ENCODE data around the gene DNAJC7.
"Not testable (repeated sequence)": the region's sequence is repeated elsewhere in the genome, so short reads cannot be mapped to it uniquely, and the experiment has no call there.

Gene DNAJC7

DNA sequence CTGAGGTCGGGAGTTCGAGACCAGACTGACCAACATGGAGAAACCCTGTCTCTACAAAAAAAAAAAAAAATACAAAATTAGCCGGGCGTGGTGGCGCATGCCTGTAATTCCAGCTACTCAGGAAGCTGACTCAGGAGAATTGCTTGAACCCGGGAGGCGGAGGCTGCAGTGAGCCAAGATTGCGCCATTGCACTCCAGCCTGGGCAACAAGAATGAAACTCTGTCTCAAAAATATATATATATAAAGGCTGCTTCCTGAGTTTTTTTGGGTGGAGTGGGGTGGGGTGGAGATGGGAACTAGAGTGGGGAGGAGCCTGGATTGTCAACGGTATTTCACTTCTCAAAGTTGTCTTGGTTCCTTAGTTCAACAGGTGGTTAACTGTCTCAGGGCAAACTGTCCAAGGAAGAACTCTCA lies 7.0 kb downstream of the DNAJC7 start:
- DNase-seq: not testable (repeated sequence)

DNA sequence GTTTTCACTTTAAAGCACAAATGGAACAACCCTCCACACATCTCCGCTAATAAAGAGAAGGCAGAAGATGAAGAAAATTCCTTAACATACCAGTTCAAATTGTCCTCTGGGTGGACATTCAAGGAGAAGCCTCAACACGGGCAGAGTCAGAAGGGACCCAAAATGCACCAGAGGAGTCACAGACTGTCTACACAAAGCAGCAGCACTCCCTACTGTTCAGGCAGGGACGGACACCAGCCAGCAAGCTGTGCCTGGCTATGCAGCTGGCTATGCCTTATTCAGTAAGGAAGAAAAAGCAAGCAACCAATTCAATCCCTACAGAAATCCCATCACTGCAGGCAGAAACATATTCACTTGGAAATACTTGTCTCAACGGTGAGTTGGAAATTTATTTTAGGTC lies 8.1 kb downstream of the DNAJC7 start:
- no peak for DNase-seq

DNA sequence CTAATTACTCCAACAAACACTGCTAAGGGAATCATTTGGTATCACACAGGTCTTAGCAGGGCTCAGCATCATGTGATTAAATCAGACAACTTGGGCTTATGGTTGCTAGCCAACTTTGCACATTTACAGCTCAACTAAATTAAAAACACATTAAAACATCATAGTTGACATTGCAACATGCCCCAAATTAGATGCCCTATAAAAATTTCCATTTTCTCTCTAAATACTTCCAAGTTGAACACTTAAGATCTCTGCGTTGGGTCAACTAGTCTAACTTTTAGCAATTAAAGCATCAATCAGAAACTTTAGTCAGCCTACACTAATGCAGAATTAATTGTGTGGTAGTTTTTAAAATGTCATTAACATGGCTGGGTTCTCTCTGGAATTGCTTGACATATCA lies 12.1 kb downstream of the DNAJC7 start:
- no peak for DNase-seq

DNA sequence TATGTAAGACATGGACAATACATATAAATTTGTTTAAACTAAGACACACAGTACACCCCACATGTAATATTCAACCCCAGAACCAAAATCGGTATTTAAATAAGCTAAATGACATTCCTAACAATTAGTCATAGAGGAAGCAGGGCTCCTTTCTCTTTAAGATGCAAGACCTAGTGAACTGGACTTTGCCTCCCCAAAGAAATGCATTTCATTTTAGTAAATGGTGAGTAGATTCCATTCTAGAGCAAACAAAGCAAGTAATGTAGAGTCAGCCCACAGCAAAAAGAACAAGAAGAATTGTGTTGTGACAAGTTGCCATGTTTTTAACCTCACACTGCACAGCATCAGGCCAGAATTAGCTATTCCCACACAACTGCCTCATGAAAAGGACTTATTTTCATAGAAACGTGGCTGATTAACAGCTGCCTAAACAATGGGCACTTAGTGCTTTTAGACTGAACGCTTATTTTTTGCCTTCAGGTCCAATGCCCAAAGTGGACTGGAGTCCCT lies 14.4 kb downstream of the DNAJC7 start:
- DNase-seq: no peak

DNA sequence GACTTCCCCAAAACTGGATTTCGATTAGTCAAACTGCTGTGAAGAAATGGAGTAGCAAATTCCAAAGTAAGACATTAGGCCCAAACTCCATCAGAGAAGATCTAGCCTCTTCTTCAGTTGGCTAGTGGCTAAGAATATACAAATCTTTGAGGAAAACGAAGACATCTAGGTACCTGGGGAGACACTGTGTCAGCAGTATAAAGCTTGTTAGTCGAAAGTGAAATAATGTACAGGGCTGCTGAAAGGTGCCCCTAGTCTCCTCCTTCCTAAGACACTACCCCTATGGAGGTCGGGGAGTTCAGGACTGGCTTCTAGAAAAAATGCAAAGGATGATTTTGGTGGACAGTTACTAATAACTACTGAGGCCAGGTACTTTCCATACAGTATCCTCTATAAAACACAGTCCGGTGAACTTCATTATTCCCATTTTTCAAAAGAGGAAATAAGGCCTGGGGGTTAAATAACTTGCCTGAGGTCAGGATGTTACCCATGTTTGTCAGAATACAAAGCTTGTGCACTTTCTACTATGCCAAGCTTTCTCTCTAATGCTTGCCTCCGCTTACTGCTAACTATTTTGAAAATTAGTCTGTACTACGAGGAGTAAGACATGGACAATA lies 15.0 kb downstream of the DNAJC7 start:
- DNase-seq: no peak

DNA sequence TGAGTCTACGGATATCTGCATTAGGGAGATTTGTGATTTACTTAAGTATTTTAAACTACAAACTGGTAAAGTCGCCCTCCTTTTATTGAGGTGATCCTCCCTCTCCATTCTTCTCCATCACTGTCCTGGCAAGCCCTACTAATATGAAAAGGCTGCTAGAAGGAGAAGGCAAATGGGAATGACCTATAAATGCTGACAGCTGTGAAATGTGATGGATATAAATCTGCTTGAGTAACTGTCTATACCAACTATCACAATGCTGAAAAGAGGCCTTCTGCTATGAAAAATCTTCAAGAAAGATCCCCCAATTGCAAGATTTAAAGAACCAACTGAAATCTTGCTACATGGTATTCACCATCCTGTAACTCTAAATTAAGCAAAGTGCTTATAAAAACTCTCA lies 15.5 kb downstream of the DNAJC7 start:
- DNase-seq: no peak

DNA sequence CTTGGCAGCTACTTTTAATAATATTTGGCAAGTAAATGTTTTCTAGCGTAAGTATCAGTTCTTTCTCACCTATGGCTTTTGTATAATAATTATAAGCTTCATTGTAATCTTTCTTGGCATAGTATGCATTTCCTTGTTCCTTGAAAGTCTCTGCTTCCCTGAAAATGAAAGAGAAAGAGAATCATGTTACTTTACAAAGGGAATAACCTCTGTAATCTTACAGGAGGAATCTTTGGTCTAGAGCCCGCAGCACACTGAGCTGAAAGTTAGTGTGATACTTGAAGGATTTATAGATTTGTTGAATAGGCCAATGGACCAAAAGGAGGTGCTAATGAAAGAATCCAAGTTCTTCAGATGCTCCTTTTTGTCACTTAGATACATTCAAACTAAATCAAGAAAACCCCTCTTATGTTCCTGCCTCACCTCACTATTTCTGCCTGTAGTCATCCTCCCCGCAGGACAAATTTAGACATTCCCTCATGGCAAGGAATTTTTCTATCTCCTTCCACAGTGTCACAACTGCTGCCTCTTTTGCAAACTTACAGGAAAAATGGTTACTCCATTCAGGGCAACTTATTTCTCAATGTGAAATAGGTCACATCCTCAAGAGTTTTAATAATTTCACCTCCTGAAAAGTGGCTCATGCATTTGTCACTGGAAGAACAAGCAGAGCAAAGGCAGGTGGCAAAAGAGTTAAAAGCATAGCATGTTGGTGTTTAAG lies 16.7 kb downstream of the DNAJC7 start:
- no peak for DNase-seq

DNA sequence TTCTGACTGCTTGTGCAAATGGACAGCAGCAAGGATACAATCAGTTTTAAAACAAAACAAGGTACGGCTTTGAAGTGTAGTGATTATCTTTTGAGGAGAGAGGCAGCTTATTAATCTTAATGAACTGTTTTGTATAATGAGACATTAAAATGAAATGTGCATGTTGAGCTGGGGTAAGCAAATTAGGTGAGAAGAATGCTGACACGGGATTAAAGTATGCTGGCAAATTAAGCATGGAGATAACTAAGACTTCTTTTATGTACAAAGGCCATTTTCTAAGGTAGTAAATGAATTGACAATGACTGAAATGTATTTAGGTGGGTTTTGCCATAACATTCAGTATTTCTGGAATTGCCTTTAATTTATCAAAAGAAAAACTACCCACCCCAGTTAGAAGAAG lies 18.7 kb downstream of the DNAJC7 start:
- no peak for DNase-seq

DNA sequence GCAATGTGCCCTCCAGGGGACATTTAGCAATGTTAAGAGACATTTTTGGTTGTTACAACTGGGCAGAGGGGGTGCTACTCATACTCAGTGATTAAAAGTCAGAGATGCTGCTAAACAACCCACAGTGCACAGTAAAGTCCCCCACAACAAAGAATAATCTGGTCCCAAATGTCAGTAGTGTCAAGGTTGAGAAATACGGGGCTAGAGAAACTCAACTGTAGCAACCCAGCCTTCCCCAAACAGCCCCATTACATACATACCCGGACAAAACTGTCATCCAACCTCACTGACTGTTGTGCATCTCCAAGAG lies 20.4 kb downstream of the DNAJC7 start:
- DNase-seq: no peak

DNA sequence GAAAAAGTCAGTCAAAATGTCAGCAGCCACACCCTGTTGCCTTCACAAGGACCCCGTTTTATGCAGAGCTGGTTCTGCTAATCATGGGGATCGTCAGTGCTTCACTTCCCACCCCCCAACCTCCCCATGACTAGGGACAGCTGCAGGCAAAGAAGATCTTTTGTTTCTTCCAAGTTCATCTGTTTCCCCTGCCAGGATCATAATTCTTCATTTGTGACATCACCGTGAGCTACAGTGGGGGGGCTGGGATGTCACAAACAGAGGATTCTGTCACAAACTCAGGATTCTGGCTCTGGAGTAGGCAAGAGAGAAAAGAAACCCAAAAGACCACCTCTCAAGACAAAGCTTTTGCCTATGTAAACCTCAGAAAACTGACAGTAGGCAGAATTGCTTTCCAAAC lies 24.7 kb downstream of the DNAJC7 start:
- no peak for DNase-seq

DNA sequence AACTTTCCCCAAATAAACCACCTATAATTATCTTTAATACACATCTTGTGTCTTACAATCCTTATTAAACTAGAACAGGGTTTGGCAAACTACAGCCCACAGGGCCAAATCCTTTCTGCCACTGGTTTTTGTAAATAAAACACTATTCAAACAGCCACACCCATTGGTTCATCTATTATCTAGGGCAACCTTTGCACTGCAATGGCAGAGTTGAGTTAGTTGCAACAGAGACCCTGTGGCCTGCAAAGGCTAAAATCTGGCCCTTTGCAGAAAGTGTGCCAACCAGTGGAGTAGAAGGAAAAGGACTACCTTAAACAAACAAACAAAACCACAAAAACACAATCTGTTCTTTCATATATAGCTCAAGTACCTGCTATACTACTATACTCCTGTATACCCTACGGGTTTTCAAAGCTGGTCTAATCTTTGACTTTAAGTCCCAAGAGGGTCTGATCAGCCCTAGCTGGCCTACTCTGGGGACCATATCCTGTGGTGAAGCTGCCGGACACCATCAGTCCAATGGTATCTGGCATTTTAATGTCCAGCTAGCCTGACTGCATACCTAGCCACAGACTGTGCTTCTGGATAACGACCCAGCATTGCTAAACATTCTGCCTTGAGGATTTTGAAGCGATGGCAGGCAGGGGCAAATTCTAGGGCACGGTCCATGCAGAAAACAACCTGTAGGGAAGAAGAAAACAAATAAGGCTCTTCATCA lies 27.4 kb downstream of the DNAJC7 start:
- DNase-seq: no peak

DNA sequence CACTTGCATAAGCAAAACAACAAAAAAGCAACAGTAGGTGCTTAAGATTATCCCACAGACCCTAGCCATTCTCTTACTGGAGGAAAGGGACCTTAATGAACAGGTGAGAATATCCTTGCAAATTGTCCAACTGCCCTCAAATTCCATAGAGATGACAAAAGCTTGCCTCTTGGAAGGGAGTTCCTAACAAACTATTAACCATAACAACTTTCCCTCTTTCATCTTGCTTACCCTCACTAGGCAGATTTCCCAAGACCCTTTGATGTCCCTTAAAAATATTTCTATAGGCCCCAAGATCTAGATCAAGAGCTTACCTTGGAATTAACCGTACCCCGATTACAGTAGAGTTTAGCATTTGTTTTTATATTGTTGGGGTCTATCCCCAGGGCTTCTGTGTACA lies 28.8 kb downstream of the DNAJC7 start:
- DNase-seq: no peak

DNA sequence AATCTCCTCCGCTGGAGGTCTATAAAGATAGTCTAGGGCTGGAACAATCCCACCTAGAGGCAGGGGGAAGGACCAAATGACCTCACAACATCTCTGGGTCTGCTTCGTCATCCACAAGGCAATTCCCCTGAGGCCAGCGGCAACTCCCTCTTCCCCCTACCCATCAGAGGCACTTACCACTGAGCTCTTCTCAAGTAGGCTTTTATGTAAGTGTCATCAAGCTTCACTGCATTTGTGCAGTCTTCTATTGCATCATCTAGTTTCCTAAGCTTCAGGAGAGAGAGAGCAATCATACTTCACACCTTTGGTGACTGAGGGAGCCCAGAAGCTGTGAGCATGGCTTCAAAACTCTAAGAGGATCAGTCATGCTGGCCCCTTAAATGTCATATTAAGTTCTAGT lies 29.6 kb downstream of the DNAJC7 start:
- no peak for DNase-seq

DNA sequence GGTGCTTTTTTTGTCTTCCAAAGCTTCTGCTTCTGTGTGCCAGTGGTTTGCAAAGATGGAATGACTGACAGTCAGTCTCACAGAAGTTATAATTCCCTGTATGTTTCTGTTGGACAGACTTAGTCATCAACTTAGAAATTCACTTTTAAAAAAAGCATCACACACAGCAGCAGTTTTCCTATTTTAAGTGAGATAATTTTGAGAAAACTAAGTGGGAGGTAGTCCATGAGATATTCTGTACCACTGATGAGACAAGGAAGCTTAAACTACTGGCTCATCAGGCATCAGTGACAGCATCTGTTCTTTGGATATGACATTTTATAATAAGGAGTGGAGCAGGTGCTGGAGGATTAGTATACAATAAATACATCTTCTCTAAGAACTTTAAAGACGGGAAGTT lies 30.6 kb downstream of the DNAJC7 start:
- DNase-seq: no peak

DNA sequence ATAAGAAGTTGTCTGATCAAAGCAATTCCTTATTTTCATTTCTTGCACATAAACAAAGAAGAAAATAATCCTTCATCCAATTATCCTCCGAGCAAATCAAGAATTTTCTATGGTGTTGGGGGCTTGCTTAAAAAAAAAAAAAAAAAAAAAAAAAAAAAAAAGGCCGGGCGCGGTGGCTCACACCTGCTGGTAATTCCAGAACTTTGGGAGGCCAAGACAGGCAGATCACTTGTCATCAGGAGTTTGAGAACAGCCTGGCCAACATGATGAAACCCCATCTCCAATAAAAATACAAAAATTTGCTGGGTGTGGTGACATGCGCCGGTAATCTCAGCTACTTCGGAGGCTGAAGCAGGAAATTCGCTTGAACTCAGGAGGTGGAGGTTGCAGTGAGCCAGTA lies 31.3 kb downstream of the DNAJC7 start:
- no peak for DNase-seq

DNA sequence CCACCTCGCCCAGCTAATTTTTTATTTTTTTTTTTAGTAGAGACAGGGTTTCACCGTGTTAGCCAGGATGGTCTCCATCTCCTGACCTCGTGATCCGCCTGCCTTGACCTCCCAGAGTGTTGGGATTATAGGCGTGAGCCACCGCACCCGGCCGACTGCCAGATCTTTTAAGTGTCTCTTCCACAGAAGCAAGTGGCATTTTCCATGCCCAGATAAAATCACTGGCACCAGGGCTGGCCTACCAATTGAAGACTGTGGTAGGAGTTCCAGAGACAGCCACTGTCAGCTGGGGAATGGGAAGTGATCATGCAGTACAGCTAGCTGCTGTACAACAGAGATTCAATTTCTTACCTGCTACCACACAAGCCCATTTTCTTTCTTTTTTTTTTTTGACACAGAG lies 32.8 kb downstream of the DNAJC7 start:
- no peak for DNase-seq

DNA sequence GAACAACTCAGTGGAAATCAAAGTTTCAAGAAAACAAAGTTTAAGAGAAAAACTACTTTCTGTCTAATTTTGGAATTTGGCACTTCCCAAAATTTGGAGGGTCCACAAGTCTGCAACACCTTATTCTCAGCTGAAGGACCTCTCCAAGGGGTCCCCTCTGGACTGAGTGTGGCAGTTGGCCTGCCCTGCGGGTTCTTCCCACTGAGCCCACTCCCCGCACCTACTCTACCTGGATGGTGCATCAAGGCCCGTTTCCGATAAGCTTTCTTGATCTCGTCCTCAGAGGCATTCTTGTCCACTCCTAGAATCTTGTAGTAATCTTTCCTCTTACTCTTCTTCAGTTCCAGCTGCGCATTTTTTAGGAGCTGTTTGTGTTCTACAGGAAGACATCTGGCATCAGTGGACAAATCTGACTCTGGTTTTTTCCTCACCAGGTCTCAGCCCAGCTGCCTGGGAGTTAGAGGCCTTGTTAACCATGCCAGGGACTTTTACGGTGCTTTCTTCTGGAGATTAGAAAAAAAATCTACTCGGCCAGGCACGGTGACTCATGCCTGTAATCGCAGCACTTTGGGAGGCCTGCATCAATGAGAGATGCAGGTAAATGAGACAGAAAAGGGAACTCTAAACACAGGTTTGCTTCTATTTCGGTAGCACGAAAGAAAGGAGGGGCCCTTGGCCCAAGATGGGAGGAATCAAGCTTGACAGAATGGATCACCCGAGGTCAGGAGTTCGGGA lies 35.0 kb downstream of the DNAJC7 start:
- DNase-seq: no peak

DNA sequence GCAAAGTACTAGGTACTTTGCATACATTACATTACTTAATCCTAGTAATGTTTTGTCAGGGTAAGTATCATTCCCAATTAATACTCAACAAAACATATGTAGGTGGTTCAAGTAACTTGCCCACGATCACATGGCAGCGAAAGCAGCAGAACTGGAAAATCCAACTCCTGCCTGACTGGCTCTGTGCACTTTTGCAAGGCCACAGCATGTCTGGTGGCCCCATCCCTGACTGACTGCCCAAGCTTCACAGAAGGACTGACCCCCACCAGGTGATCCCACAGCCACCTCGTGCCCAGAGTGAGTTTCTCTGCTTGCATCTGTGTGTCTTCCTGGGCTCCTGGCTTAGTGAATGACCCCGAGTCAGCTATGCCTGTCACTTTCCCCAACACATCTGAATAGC lies 39.2 kb downstream of the DNAJC7 start:
- DNase-seq: no peak

DNA sequence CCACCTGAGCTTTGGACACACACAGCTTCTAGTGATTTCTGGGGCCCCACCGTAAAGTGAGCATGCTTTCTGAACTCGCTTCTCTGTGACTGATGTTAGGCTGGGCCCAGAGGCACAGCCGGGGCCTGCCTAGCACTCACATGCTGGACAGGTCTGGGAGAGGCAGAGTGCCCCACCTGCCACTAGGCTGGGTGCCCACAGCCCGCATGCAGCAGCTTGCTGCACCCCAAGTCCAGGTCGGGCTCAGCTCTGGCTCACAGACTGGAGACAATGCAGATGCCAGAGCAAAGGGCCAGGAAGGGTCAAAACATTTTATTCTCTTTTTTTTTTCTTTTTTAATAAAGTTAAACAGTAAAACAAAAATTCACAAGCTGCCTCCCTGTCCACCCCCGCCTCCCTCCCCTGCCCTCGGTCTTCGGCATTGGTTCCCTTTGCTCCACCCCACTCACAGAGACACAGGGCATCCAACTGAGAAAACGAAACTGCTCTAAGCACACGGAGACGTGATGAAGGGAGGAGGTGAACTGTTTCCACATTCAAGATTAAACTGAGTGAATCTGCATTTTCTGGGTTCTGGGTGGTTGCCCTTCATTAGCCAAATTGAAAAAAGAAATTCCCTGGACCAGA lies 41.0 kb downstream of the DNAJC7 start:
- DNase-seq: no peak

DNA sequence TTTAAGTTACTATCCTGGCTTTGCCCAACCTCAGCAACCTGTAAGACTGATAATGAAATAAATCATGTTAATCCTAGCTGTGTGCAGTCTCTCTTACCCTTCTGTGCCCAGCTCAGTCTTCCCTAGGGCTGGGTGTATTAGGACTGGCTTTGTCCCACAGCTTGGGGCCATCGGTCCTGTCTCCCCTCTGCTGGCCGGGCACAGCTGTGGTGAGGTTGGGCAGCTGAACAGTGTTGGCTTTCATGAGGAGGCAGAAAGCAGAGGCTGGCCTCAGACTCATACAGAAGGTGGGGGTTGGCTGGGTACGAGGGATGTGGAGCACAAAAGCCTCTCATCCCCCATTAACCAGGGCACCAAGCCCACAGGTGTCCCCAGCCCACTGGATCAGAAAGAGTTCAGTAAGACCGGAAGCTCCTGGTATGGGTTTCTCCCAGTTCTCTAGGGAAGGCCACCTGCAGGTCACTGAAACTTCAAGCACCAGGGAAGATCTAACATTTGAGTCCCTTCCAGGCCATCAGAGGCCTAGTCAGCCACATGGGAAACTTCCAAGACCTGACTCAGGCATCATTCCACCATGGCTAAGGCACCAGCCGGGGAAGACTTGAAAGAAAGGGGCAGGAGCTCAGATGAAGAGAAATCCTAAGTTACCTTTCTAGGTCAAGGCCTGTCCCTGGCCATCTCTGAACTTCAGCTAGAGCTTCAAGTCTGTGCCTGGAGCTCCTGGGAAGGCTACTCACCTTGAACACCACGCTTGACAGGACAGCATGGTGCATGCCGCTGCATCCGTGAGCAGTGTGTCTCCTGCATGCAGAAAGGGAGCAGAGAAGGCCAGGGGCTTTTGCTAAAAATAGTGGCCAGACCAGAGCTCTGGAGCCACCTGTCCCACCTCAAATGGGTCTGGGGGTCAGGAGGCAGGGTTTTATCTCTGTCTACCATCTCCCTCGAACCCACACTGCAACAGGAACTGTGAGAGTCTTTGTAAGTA lies 41.8 kb downstream of the DNAJC7 start:
- DNase-seq: no peak

DNA sequence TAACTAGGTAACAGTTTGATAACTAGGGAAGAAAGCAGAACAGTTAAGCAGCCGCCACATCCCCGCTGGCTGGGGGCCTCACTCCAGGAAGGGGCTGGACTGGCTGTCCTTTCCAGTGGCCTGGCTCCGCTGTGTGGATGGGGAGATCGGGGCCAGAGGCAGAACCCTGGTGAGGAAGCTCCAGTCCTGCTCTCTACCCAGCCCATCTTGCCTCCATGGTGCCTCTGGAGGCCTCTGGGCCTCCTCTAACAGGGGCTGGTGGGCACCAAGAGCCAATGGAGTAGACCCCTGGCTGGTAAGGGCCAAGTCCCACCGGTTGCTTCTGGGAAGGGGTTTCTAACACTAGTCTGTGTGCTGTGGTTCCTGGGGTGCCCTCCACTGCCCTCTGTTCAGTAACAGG lies 42.6 kb downstream of the DNAJC7 start:
- DNase-seq: no peak

DNA sequence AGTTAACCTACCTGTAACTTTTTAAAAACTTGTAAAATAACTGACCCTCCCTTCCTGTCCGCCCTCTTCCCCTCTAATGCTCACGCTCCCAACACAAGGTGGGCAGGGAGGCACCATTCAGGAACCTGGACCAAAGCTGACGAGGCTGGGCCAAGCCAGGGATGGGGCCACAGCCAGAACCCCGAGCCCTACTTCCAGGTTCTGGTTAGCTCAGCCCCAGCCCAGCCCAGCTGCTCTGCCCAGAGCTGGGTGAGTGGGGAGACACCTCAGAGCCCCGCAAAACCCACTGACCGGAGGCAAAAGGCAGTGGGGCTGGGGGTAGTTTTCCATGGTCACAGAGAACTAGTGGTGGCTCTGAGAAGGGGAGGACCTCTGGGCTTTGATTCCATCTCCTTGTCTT lies 43.2 kb downstream of the DNAJC7 start:
- DNase-seq: no peak
